Inflammatory macrophage treated with lipopolysaccharide for 4 hours (primary cell): ENCODE results near the gene RASL11A.
"Not testable (repeated sequence)": the region's sequence is repeated elsewhere in the genome, so short reads cannot be mapped to it uniquely, and the experiment has no call there.

ENCODE experiments used
- DNase-seq: peaks from one replicate; pipeline ENCODE4 v3.0.0-alpha.2; 2020

RASL11A gene

GRCh38 chr13:27270594-27271520 lies at the start of gene RASL11A:
RASL11A (plus strand) TSS chr13:27270830; CDS start chr13:27270945, 115 bp downstream.
- peak; percentile 87 for DNase-seq

GRCh38 chr13:27222100-27222499 lies 48.5 kb upstream of the RASL11A start:
- not testable (repeated sequence) for DNase-seq

DNA sequence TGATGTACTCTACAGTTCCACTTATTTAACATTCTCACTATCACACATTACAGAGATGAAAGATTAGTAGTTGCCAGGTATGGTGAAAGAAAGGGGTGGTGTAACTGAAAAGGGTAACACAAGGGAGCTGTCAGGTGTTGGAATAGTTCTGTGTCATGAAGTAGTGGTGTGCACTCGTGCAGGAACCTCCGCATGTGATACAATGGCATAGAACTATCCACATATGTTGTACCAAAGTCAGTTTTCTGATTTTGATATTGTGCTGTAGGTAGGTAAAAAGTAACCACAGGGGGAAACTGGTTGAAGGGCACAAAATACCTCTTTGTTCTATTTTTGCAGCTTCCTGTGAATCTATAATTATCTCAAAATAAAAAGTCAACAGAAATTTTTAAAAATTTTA lies 43.6 kb upstream of the RASL11A start:
- DNase-seq, result no peak

DNA sequence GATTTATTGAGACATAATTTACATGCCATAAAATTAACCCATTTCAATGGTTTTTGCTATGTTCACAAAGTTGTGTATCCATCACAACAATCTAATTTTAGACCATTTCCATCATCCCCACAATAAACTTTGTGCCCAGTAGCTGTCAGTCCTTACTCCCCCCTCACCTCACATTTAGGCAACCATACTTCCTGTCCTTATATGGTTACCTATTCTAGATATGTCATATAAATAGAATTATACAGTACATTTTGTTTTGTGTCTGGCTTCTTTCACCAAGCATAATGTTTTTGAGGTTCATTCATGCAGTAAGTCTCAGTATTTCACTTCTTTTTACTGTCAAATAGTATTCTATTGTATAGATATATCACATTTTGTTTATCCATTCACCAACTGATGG lies 42.5 kb upstream of the RASL11A start:
- no peak for DNase-seq

DNA sequence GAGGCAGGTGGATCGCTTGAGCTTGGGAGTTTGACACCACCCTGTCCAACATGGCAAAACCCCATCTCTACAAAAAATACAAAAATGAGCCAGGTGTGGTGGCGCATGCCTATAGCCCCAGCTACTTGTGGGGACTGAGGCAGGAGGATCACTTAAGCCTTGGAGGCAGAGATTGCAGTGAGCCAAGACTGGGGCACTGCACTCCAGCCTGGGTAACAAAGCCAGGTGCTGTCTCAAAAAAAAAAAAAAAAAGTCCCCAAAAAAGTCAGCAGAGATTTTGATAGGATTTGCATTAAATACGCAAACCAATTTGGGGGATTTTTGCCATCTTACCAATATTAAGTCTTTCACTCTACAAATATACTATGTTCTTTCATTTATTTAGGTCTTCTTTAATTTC lies 41.0 kb upstream of the RASL11A start:
- DNase-seq, result no peak

GRCh38 chr13:27233964-27234363 lies 36.7 kb upstream of the RASL11A start:
- DNase-seq, result no peak

GRCh38 chr13:27236478-27236877 lies 34.2 kb upstream of the RASL11A start:
- peak; percentile 40 for DNase-seq

GRCh38 chr13:27242702-27243101 lies 27.9 kb upstream of the RASL11A start:
- DNase-seq, result no peak

- no peak for DNase-seq
Measured at GRCh38 chr13:27245610-27246009, 25.0 kb upstream of the RASL11A start.

GRCh38 chr13:27250833-27251165 lies 19.8 kb upstream of the RASL11A start:
- DNase-seq, result no peak

DNA sequence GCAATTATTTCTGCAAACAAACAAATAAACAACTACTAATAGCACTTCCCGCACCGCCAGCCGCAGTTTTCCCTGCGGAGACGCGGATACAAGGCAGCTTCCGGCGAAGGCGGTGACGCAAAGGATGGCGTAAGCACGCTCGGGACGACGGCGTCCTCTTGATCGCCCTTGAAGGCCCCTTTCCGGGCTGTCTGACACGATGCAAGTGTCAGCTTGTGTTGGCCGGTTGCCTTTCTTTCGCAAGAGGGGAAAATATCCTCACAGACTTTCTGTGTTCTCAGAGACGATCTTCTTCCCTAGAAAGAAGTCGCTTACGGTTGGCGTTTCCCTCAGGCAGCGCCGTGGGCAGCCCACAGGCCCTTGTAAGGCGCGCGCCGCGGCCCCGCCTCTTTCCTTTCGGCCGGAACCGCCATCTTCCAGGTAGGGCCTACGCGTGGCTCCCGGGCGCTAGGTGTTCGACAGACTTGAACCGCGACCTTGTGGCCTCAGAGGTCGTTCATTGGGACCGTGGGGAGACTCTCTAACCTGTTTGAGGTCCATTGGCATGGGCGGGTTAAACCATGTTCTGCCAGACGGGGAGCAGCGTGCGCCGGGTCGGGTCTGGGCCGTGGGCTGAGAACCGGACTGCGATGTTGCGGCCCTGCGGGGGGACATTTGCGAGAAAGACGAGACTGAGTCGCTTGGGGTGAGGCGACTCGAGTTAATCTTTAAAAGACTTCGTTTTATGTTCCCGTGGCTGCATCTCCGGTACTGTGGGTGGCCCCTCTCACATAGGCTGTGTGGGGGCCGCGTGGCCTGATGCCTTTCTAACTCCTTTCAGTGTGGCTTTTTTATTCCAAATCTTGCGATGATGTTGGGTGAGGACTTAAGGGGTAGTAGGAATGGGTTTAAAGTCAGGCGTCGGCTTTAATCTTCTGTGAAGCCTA lies 19.2 kb upstream of the RASL11A start, which contains the start of gene RPL21:
Gene RPL21 (plus strand): TSS at position 393 of the 926 bp plus-strand sequence. CDS start 2,219 bp downstream, outside the sequence.
- DNase-seq, result peak; percentile 98

DNA sequence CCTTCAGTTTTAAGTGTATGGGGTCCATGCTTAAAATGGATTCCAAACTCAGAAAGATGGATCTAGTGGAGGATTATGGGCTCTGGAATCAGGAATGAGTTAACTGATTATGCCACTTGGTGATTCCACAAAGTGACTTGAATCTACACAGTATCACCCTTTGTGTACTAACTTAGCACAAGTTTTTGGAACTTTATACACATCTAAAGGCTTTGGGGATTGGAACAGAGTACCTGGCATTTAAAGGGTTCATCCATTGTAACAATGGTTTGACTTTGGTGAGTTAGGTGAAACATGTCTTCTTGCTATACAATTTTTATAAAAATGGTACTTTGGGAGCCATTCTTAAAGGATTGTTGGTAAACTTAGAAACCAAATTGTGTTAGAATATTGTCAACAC lies 18.2 kb upstream of the RASL11A start:
- no peak for DNase-seq

DNA sequence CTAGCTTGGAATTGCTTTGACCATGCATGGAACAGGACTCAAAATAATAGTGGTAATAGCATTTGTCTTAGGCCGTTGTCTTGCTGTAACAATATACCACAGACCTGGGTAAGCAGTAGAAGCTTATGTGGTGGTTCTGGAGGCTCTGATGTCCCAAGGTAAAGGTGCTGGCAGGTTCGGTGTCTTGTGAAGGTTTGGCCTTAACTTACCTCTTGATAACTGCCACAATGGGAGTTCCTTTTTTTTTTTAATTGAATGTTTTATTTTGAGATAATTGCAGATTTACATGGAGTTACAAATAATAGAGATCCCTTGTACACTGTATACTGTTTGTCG lies 13.4 kb upstream of the RASL11A start:
- no peak for DNase-seq

DNA sequence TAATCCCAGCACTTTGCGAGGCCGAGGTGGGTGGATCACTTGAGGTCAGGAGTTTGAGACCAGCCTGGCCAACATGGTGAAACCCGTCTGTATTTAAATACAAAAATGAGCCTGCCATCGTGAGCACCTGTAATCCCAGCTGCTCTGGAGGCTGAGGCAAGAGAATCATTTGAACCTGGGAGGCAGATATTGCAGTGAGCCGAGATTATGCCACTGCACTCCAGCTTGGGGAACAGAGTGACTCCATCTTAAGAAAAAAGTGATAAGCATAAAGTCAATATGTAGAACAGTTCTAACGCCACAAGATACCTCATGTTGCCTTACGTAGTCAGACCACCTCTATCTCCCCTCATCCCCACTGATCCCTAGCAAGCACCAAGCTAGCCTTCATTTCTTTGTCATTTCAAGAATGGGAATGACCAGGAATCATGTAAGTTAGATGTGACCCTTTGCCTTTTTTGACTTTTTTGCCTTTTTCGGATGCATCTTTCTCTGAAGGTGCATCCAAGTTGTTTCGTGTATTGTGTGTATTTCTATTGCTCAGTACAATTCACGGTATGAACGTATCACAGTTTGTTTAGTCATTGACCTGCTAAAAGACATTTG lies 12.9 kb upstream of the RASL11A start:
- no peak for DNase-seq

DNA sequence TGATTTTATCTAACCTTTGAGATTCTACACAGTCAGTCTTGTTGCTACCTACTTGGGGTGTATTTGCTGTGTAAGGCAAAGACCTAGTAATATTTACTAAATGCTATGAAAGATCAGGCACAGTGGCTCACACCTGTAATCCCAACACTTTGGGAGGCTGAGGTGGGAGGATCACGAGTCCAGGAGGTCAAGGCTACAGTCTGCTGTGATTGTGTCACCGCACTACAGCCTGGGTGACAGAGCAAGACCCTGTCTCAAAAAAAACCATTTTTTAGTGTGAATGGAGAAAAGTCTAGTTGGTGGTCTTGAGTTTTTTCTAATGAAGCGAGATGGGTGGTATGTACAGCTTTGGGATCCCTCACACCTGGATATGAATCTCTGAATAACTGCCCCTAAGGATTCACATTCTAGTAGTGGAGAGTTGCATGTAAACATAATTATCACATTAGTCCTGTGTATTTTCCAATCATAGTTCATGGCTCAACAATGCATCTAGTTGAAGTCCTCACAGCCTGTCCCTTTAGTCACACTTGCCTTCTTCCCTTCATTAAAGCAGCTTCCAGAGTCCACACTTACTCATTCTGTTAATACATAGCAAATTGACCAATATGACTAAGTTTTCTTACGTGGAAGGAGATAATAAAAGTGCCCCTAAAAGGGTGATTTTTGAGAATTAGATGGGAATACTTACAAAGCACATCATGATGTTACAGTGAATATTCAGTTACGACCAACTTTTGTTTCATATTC lies 11.8 kb upstream of the RASL11A start:
- DNase-seq, result no peak

- DNase-seq, result peak; percentile 88
Measured at GRCh38 chr13:27259831-27260230, 10.8 kb upstream of the RASL11A start.

DNA sequence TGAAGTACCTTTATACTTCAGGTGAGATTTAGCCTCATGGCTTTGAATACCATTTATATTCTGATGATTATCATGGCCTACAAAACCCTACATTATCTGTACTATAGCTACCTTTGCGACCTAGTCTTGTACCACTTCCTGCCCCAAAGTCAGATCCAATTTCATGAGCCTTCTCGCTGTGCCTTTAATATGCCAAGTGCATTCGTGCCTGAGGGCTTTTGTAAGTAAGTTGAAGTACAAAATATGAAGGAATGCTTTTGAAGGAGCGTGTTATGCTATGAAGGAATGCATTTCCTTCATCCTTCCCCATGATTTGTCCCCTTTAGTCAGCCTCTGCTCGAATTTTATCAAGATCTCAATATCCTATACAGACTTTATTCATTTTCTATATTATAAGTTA lies 9.2 kb upstream of the RASL11A start:
- DNase-seq, result no peak

- DNase-seq, result no peak
Measured at GRCh38 chr13:27263438-27263837, 7.2 kb upstream of the RASL11A start.

DNA sequence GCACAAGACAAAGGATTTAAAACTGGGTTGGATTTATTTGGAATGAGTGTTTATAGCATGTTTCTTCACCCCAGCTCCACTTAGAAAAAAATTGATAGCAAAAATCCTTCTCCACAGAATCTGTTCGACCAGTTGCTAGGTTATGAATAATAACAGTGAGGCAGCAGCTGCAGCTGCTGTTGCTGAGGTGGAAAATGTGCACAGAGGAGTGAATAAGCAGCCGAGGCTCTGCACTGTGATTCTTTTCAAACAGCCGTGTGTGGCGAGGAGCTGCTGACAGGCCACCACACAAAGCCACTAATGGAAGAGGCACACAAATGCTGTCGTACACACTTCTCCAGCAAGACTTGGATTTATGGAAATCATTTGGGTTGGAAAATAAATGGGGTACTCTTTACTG lies 6.4 kb upstream of the RASL11A start:
- DNase-seq, result no peak

DNA sequence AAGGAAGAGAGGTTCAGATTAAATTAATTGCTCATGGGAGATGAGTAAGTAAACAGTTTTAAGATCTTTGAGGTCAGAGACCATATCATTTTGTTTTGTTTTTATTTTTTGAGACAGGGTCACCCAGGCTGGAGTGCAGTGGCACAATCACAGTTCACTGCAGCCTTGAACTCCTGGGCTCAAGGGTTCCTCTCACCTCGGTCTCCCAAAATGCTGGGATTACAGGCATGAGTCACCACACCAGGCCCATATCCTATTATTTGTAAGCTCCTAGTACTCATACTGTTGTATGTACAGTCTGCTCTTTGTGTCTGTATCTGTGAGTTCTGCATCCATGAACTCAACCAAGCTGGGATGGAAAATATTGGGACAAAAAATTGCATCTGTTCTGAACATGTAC lies 6.0 kb upstream of the RASL11A start:
- DNase-seq, result no peak

GRCh38 chr13:27266917-27267316 lies 3.7 kb upstream of the RASL11A start:
- DNase-seq, result peak; percentile 92

DNA sequence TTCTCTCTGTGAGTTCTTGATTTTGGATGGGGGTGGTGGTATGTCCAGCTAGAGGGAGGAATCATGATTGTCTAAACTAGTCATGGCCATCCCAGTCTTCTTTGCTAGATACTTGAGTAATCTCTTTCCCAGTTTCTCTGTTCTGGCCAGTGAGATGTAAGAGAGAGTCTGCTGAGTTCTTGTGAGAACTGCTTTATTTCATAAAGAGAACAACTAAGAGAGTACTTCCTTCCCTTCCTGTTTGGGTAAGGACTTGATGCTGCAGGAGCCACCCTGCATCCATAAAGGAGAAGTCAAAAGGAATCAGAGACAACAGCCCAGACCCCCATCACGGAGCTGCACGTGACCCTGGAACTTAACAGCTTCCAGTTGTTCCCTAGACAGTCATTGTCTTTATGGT lies 3.0 kb upstream of the RASL11A start:
- DNase-seq, result peak; percentile 69
